PC-9 (cell line): ENCODE data around the gene CYP17A1. TPM values are rescaled to one million over a fixed set of nuclear protein-coding genes. Genes with fewer than 3 reads are reported as not detected.

Experiments
- BruUV-seq: library from RNA; stranded (reverse); fragments of 400-500 nt; replicated peaks from 2 replicates; lab custom pipeline; 2021; lab: Mats Ljungman, UMichigan
- CTCF ChIA-PET: fragments of 300-600 bp; sonication (Branson Sonifier 250); formaldehyde crosslinking; loops from one replicate; lab custom pipeline; 2022; ENCODE audit warnings: antibody characterized with exemption; lab: Charles Lee
- POLR2A ChIA-PET: fragments of 300-600 bp; sonication (Branson Sonifier 250); formaldehyde crosslinking; loops from one replicate; lab custom pipeline; 2022; ENCODE audit warnings: antibody characterized with exemption; ENCODE audit not compliant: unreplicated experiment; lab: Charles Lee
- DNase-seq, 2 experiments: peaks; one replicate each; pipeline versions ENCODE4 v3.0.0 to v3.0.0-alpha.2; 2015 to 2022; ENCODE audit warnings: mixed read lengths in 1 of 2
- H2AFZ ChIP-seq: fragments of 200-600 bp; sonication (generic); 2 replicates; pipeline ENCODE4 v1.8.1; 2017; ENCODE audit warnings: antibody characterized with exemption
- H3F3A ChIP-seq: fragments of 200-600 bp; sonication (generic); 2 replicates; pipeline ENCODE4 v1.8.1; 2017; ENCODE audit warnings: antibody characterized with exemption, mild to moderate bottlenecking, low read depth; ENCODE audit not compliant: insufficient read depth
- H3K27ac ChIP-seq: fragments of 200-600 bp; sonication (generic); 2 replicates; pipeline ENCODE4 v1.6.1; 2016; ENCODE audit warnings: mixed run types
- H3K27me3 ChIP-seq: fragments of 200-600 bp; sonication (generic); 2 replicates; pipeline ENCODE4 v1.6.1; 2016; ENCODE audit warnings: low read depth, mixed run types; ENCODE audit not compliant: insufficient read depth
- H3K36me3 ChIP-seq: fragments of 200-600 bp; sonication (generic); 2 replicates; pipeline ENCODE4 v1.6.1; 2016; ENCODE audit warnings: low read depth, mixed run types
- H3K4me1 ChIP-seq: fragments of 200-600 bp; sonication (generic); replicated peaks from 2 replicates; pipeline ENCODE4 v1.6.1; 2016; ENCODE audit warnings: mixed run types; ENCODE audit not compliant: insufficient read depth
- H3K4me2 ChIP-seq: fragments of 200-600 bp; sonication (generic); 2 replicates; pipeline ENCODE4 v1.6.1; 2017; ENCODE audit warnings: mixed run types
- H3K4me3 ChIP-seq: fragments of 200-600 bp; sonication (generic); 2 replicates; pipeline ENCODE4 v1.6.1; 2016; ENCODE audit warnings: mixed run types
- H3K79me2 ChIP-seq: fragments of 200-600 bp; sonication (generic); 2 replicates; pipeline ENCODE4 v1.6.1; 2017; ENCODE audit warnings: low read depth, mixed run types
- H3K9me2 ChIP-seq: fragments of 200-600 bp; sonication (generic); 2 replicates; pipeline ENCODE4 v1.8.1; 2017; ENCODE audit warnings: mild to moderate bottlenecking; ENCODE audit not compliant: insufficient read depth
- H3K9me3 ChIP-seq: fragments of 200-600 bp; sonication (generic); 2 replicates; pipeline ENCODE4 v1.8.1; 2016; ENCODE audit warnings: low read depth; ENCODE audit not compliant: insufficient read depth
- H4K20me1 ChIP-seq: fragments of 200-600 bp; sonication (generic); 2 replicates; pipeline ENCODE4 v1.8.1; 2017; ENCODE audit not compliant: insufficient read depth
- EZH2 ChIP-seq: fragments of 200-600 bp; sonication (generic); IDR thresholded peaks from 2 replicates; pipeline ENCODE4 v1.8.0; 2017; ENCODE audit warnings: antibody characterized with exemption, low read depth
- intact Hi-C: fragments of 100-400 bp; cut with micrococcal nuclease; formaldehyde crosslinking; loops from one replicate; pipeline ENCODE4 v1.10.0; 2022; ENCODE audit not compliant: unreplicated experiment
- total RNA-seq: library from RNA; stranded (reverse); gene quantifications from 2 replicates; pipeline ENCODE4 v1.2.3, GENCODE V29; 2021
- TF ChIP-seq, protein P1 (sequence below): fragments of 200-600 bp; sonication (generic); conservative IDR thresholded peaks from 2 replicates; pipeline ENCODE4 v1.6.1; 2017; ENCODE audit warnings: mixed run types, antibody characterized with exemption, mild to moderate bottlenecking, moderate library complexity

The CYP17A1 gene
- total RNA-seq, 1 experiment from 2014 or later, result not detected

- Histone ChIP-seq H3F3A (no peaks in the 10 kb centered on the region), H3K79me2 (no peaks in the 10 kb centered on the region), H3K27ac (no peak overlapping the region), H3K9me2 (no peaks in the 10 kb centered on the region), H3K36me3 (no peaks in the 10 kb centered on the region), H3K9me3 (no peaks in the 10 kb centered on the region), H2AFZ (no peak overlapping the region), H3K4me1 (no peaks in the 10 kb centered on the region), H4K20me1 (no peaks in the 10 kb centered on the region), H3K4me2 (no peak overlapping the region), H3K4me3 (no peak overlapping the region), H3K27me3 (no peaks in the 10 kb centered on the region)
- CTCF ChIA-PET, result no interaction called here
- BruUV-seq, result no TSS peak
- TF ChIP-seq, protein P1, sequence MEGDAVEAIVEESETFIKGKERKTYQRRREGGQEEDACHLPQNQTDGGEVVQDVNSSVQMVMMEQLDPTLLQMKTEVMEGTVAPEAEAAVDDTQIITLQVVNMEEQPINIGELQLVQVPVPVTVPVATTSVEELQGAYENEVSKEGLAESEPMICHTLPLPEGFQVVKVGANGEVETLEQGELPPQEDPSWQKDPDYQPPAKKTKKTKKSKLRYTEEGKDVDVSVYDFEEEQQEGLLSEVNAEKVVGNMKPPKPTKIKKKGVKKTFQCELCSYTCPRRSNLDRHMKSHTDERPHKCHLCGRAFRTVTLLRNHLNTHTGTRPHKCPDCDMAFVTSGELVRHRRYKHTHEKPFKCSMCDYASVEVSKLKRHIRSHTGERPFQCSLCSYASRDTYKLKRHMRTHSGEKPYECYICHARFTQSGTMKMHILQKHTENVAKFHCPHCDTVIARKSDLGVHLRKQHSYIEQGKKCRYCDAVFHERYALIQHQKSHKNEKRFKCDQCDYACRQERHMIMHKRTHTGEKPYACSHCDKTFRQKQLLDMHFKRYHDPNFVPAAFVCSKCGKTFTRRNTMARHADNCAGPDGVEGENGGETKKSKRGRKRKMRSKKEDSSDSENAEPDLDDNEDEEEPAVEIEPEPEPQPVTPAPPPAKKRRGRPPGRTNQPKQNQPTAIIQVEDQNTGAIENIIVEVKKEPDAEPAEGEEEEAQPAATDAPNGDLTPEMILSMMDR, result no peak
- no peak for TF ChIP-seq EZH2
- POLR2A ChIA-PET, result no interaction called here
- intact Hi-C loops, result no loop called here
- DNase-seq, result no peak
Measured at GRCh38 chr10:102812231-102812876, 24.9 kb downstream of the CYP17A1 start.

GRCh38 chr10:102811346-102811745, 25.9 kb downstream of the CYP17A1 start:
- H3K4me1 ChIP-seq, result no peaks in the 10 kb centered on the region
- H3K79me2 ChIP-seq, result no peaks in the 10 kb centered on the region
- no peaks in the 10 kb centered on the region for H3K9me3 ChIP-seq
- H4K20me1 ChIP-seq, result no peaks in the 10 kb centered on the region
- intact Hi-C loops, result no loop called here
- no peak overlapping the region for H3K4me2 ChIP-seq
- no peaks in the 10 kb centered on the region for H3K36me3 ChIP-seq
- CTCF ChIA-PET, result no interaction called here
- no peak for DNase-seq
- no peak overlapping the region for H3K4me3 ChIP-seq
- no TSS peak for BruUV-seq
- H3K9me2 ChIP-seq, result no peaks in the 10 kb centered on the region
- POLR2A ChIA-PET, result no interaction called here
- no peak overlapping the region for H3K27ac ChIP-seq
- H3K27me3 ChIP-seq, result no peaks in the 10 kb centered on the region
- no peaks in the 10 kb centered on the region for H3F3A ChIP-seq
- H2AFZ ChIP-seq, result no peak overlapping the region
- TF ChIP-seq, protein P1, result no peak
- no peak for TF ChIP-seq EZH2

DNA sequence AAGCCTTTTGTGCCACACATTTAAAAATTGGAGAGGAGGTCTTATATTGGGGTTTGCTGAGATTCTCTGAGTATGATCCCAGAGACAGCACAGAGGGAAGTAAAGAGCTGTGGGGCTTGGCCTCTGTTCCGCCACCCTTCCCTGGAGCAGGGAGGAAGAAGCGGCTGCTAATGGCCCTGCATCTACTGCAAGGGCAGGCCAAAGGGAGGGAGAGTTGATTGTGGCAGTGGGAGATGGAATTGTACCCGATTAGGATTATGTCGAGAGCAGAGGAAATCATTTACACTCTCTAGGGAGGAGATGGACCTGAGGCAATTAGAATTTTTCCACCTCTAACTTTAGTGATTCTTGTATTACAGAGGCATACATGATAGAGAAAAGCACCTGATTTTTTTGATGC, 28.8 kb downstream of the CYP17A1 start:
- no peak for DNase-seq
- Histone ChIP-seq H3K9me3 (no peaks in the 10 kb centered on the region), H3F3A (no peaks in the 10 kb centered on the region), H3K9me2 (no peaks in the 10 kb centered on the region), H3K4me1 (no peaks in the 10 kb centered on the region), H3K4me2 (no peak overlapping the region), H3K27me3 (no peaks in the 10 kb centered on the region), H3K79me2 (no peaks in the 10 kb centered on the region), H3K36me3 (no peaks in the 10 kb centered on the region), H3K4me3 (no peak overlapping the region), H4K20me1 (no peaks in the 10 kb centered on the region), H2AFZ (no peak overlapping the region), H3K27ac (no peak overlapping the region)
- TF ChIP-seq, protein P1, result no peak
- TF ChIP-seq EZH2, result no peak
- CTCF ChIA-PET, result no interaction called here
- no TSS peak for BruUV-seq
- intact Hi-C loops, result no loop called here
- POLR2A ChIA-PET, result no interaction called here
